OCI-LY1 (cell line): Measurements from ENCODE around the gene FXYD3.

Experiments
- EZH2 ChIP-seq: fragments of 200-600 bp; sonication (generic), shearing (Covaris generic); IDR thresholded peaks from 2 replicates; pipeline ENCODE4 v1.8.0; 2017; ENCODE audit warnings: borderline replicate concordance, mixed run types, mild to moderate bottlenecking, antibody characterized with exemption, low read length, moderate library complexity, mixed read lengths
- TF ChIP-seq, protein P1 (sequence below): fragments of 200-600 bp; sonication (generic), shearing (Covaris generic); IDR thresholded peaks from 2 replicates; pipeline ENCODE4 v1.5.1; 2017; ENCODE audit warnings: mild to moderate bottlenecking, antibody characterized with exemption, low read length, moderate library complexity, mixed read lengths

DNA sequence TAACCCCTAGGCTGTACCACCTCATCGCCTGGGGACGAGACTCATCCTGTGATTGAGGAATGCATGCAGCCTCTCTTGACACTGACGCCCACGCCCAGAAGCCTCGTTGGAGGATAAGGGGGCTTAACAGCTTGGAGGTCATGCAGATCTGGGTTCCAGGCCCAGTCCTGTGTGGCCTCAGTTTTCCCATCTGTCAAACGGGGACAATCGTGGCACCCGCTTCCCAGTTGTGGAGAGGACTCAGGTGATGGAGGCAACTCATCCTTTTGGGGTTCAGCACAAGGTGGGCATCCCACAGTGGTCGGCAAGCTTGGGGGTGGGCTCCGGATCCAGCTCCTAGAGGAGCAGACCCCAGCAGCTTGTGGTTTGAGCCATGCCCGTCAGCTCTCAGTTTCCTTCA, 20.6 kb downstream of the FXYD3 start:
- no peak for TF ChIP-seq EZH2
- TF ChIP-seq, protein P1, sequence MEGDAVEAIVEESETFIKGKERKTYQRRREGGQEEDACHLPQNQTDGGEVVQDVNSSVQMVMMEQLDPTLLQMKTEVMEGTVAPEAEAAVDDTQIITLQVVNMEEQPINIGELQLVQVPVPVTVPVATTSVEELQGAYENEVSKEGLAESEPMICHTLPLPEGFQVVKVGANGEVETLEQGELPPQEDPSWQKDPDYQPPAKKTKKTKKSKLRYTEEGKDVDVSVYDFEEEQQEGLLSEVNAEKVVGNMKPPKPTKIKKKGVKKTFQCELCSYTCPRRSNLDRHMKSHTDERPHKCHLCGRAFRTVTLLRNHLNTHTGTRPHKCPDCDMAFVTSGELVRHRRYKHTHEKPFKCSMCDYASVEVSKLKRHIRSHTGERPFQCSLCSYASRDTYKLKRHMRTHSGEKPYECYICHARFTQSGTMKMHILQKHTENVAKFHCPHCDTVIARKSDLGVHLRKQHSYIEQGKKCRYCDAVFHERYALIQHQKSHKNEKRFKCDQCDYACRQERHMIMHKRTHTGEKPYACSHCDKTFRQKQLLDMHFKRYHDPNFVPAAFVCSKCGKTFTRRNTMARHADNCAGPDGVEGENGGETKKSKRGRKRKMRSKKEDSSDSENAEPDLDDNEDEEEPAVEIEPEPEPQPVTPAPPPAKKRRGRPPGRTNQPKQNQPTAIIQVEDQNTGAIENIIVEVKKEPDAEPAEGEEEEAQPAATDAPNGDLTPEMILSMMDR, result no peak
